GM21526 (cell line): ENCODE results near the gene CAP1.

Source experiments
- ATAC-seq: cut with Tn5 transposase; IDR thresholded peaks from one replicate; pipeline ENCODE4 v1.9.1; 2021; ENCODE audit warnings: moderate library complexity; ENCODE audit not compliant: unreplicated experiment, low FRiP score

CAP1 gene

GRCh38 chr1:40092706-40093639, 52.4 kb downstream of the CAP1 start:
- no peak for ATAC-seq

GRCh38 chr1:40094466-40095110, 54.1 kb downstream of the CAP1 start:
- ATAC-seq = no peak

- ATAC-seq = no peak
Measured at GRCh38 chr1:40095806-40096205, 55.3 kb downstream of the CAP1 start.

- ATAC-seq = no peak
Measured at GRCh38 chr1:40096646-40096976, 56.1 kb downstream of the CAP1 start.

GRCh38 chr1:40096977-40097782, 56.7 kb downstream of the CAP1 start, which contains the start of gene PPT1:
Gene PPT1 (minus strand): TSS chr1:40097252. CDS start chr1:40097238, 14 bp downstream.
- peak; percentile 77 for ATAC-seq

GRCh38 chr1:40102038-40102437, 61.5 kb downstream of the CAP1 start:
- no peak for ATAC-seq

- ATAC-seq = no peak
Measured at GRCh38 chr1:40102896-40103295, 62.4 kb downstream of the CAP1 start.

- ATAC-seq = no peak
Measured at GRCh38 chr1:40105028-40105427, 64.5 kb downstream of the CAP1 start.

GRCh38 chr1:40107290-40107959, 66.9 kb downstream of the CAP1 start:
- ATAC-seq = no peak

GRCh38 chr1:40110389-40110788, 69.9 kb downstream of the CAP1 start:
- no peak for ATAC-seq

- no peak for ATAC-seq
Measured at GRCh38 chr1:40114400-40114799, 73.9 kb downstream of the CAP1 start.

GRCh38 chr1:40120128-40120527, 79.6 kb downstream of the CAP1 start:
- ATAC-seq = no peak
